ENCODE data around the gene AMN1. TPM values are rescaled to one million over a fixed set of nuclear protein-coding genes. Genes with fewer than 3 reads are reported as not detected.

Gene AMN1
- total RNA-seq, 1 experiment from 2014 or later: 26.9 TPM

DNA sequence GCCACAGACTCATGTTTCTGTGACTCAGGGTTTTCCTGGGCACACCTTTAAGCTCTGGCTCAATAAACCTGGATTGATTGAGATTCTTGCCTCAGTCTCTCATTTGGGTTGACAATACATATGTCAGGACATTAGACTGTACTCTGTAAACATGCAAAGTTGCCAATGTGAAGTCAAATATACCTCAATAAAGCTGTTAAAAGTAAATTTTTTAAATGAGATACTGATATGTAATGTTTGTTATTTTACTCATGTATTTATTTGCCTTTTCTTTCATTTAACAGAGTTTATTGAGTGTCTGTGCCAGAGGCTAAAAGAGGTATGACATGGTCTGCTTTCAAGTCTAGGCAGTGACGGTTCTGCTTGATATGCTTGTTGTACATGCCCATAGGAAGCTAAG is 73.0 kb downstream of the AMN1 start:
- RAD21 ChIA-PET (ENCODE audit: low non-redundant PET in 1 of 2, low total read pairs in 2 of 2, uncharacterized antibody in 2 of 2, unreplicated experiment in 2 of 2): no interaction called here
- peaks cover 10 to 23% of the 10 kb centered on the region in 2 experiments; a peak in 3 of 4 replicates for H3K4me1 ChIP-seq (ENCODE audit: control insufficient read depth in 1 of 2, insufficient read depth in 2 of 2, low read length in 2 of 2)
- no TSS peak for BruUV-seq (replicated peaks)
- H3K9me2 ChIP-seq (ENCODE audit: insufficient read depth): no peaks in the 10 kb centered on the region
- POLR2A ChIA-PET: no interaction called here
- no peak overlapping the region for H3K9ac ChIP-seq (ENCODE audit: low read length)
- no peak overlapping the region for H3K27ac ChIP-seq (ENCODE audit: low read depth, low read length)
- no peak overlapping the region for H2AFZ ChIP-seq (ENCODE audit: low read depth, low read length, poor library complexity, severe bottlenecking)
- TF ChIP-seq ZBTB33 (IDR thresholded peaks at IDR 0.05; ENCODE audit: extremely low read depth, insufficient replicate concordance, low read length) (no peak), EZH2phosphoT487 (IDR thresholded peaks at IDR 0.05; ENCODE audit: borderline replicate concordance) (no peak), ZNF274 (IDR thresholded peaks at IDR 0.05; ENCODE audit: low read depth, low read length) (no peak), CTCF (IDR thresholded peaks at IDR 0.05 in 2 of 3, conservative IDR thresholded peaks at IDR 0.05 in 1 of 3; ENCODE audit: borderline replicate concordance in 1 of 3, insufficient read depth in 1 of 3, low read depth in 2 of 3, low read length in 2 of 3) (no peak), POLR2AphosphoS5 (IDR thresholded peaks at IDR 0.05; ENCODE audit: low read depth, low read length) (no peak), JUND (IDR thresholded peaks at IDR 0.05) (no peak), ATF3 (IDR thresholded peaks at IDR 0.05) (no peak), TCF7L2 (IDR thresholded peaks at IDR 0.05; ENCODE audit: borderline replicate concordance, extremely low read depth, insufficient read depth, insufficient read length) (no peak), YY1 (IDR thresholded peaks at IDR 0.05; ENCODE audit: extremely low read depth, insufficient replicate concordance, low read depth, low read length) (no peak), POLR2A (IDR thresholded peaks at IDR 0.05; ENCODE audit: borderline replicate concordance, extremely low read depth, insufficient read depth, insufficient read length) (no peak), CBX3 (IDR thresholded peaks at IDR 0.05; ENCODE audit: low read depth) (no peak), SRF (IDR thresholded peaks at IDR 0.05; ENCODE audit: low read depth) (no peak)
- TF ChIP-seq, protein P1, sequence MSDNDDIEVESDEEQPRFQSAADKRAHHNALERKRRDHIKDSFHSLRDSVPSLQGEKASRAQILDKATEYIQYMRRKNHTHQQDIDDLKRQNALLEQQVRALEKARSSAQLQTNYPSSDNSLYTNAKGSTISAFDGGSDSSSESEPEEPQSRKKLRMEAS (IDR thresholded peaks at IDR 0.05): no peak
- TF ChIP-seq, protein P2, sequence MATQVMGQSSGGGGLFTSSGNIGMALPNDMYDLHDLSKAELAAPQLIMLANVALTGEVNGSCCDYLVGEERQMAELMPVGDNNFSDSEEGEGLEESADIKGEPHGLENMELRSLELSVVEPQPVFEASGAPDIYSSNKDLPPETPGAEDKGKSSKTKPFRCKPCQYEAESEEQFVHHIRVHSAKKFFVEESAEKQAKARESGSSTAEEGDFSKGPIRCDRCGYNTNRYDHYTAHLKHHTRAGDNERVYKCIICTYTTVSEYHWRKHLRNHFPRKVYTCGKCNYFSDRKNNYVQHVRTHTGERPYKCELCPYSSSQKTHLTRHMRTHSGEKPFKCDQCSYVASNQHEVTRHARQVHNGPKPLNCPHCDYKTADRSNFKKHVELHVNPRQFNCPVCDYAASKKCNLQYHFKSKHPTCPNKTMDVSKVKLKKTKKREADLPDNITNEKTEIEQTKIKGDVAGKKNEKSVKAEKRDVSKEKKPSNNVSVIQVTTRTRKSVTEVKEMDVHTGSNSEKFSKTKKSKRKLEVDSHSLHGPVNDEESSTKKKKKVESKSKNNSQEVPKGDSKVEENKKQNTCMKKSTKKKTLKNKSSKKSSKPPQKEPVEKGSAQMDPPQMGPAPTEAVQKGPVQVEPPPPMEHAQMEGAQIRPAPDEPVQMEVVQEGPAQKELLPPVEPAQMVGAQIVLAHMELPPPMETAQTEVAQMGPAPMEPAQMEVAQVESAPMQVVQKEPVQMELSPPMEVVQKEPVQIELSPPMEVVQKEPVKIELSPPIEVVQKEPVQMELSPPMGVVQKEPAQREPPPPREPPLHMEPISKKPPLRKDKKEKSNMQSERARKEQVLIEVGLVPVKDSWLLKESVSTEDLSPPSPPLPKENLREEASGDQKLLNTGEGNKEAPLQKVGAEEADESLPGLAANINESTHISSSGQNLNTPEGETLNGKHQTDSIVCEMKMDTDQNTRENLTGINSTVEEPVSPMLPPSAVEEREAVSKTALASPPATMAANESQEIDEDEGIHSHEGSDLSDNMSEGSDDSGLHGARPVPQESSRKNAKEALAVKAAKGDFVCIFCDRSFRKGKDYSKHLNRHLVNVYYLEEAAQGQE (IDR thresholded peaks at IDR 0.05; ENCODE audit: low read depth): no peak
- no peaks in the 10 kb centered on the region for H3K27me3 ChIP-seq (ENCODE audit: insufficient read depth, low read length)
- DNase-seq (ENCODE audit: low read depth, low spot score) (no peak), ATAC-seq (no peak)
- H3K36me3 ChIP-seq (ENCODE audit: control insufficient read depth in 1 of 2, insufficient read depth in 2 of 2, low read length in 2 of 2): no peaks in the 10 kb centered on the region
- no peaks in the 10 kb centered on the region for H4K20me1 ChIP-seq (ENCODE audit: insufficient read depth)
- no peaks in the 10 kb centered on the region for H3K9me3 ChIP-seq (ENCODE audit: control insufficient read depth in 1 of 2, insufficient read depth in 1 of 2, low read depth in 1 of 2, low read length in 2 of 2)
- no peaks in the 10 kb centered on the region for H3K79me2 ChIP-seq (ENCODE audit: insufficient read depth, low read length)
- H3K4me3 ChIP-seq (replicated peaks in 1 of 2; ENCODE audit: low read depth in 1 of 2, low read length in 2 of 2): no peak overlapping the region
- CTCF ChIA-PET: no interaction called here
- intact Hi-C loops (cut with micrococcal nuclease): loop anchor here (5.0 to 10.0 kb wide), 4 partner anchors 409 to 1259 kb away; partner anchors contain the start of genes BICD1 and DNM1L
- no peak overlapping the region for H3K4me2 ChIP-seq (ENCODE audit: low read length)
